NCI-H82 (cell line): ENCODE measurements around the gene PLA2G4A.

Source experiments
- DNase-seq: peaks from one replicate; lab custom pipeline; 2025; lab: John Stamatoyannopoulos, UW

PLA2G4A gene

GRCh38 chr1:187027253-187027652 is 198.5 kb downstream of the PLA2G4A start:
- DNase-seq = no peak

- no peak for DNase-seq
These were observed 203.7 kb downstream of the PLA2G4A start for GRCh38 chr1:187032316-187032981.

- DNase-seq = no peak
These were observed 204.4 kb downstream of the PLA2G4A start for GRCh38 chr1:187032982-187033692.

- DNase-seq = no peak
These were observed 205.1 kb downstream of the PLA2G4A start for GRCh38 chr1:187033693-187034390.

- no peak for DNase-seq
These were observed 205.8 kb downstream of the PLA2G4A start for GRCh38 chr1:187034501-187034900.

- DNase-seq = no peak
These were observed 209.3 kb downstream of the PLA2G4A start for GRCh38 chr1:187037973-187038553.
